OCI-LY7 (cell line): ENCODE data around the gene GUCY2F. TPM values are rescaled to one million over a fixed set of nuclear protein-coding genes. Genes with fewer than 3 reads are reported as not detected.
A peak's percentile ranks its signal among the peaks of the same experiment; 100 is the strongest.

Experiments
- BruUV-seq: library from RNA; stranded (reverse); fragments of 400-500 nt; replicated peaks from 2 replicates; lab custom pipeline; 2021; lab: Mats Ljungman, UMichigan
- CTCF ChIA-PET: fragments of 300-600 bp; sonication (Branson Sonifier 250); formaldehyde crosslinking; loops from one replicate; lab custom pipeline; 2022; ENCODE audit warnings: antibody characterized with exemption; ENCODE audit not compliant: unreplicated experiment; lab: Charles Lee
- POLR2A ChIA-PET: fragments of 300-600 bp; sonication (Branson Sonifier 250); formaldehyde crosslinking; loops from one replicate; lab custom pipeline; 2022; ENCODE audit warnings: antibody characterized with exemption; lab: Charles Lee
- DNase-seq: peaks from one replicate; pipeline ENCODE4 v3.0.0-alpha.2; 2015; ENCODE audit warnings: low spot score
- H2AFZ ChIP-seq: fragments of 200-600 bp; sonication (generic), shearing (Covaris generic); 2 replicates; pipeline ENCODE4 v1.6.1; 2014; ENCODE audit warnings: mild to moderate bottlenecking, antibody characterized with exemption, low read length, moderate library complexity
- H3K27ac ChIP-seq: fragments of 200-600 bp; sonication (generic); 2 replicates; pipeline ENCODE4 v1.5.1; 2014; ENCODE audit warnings: mixed run types, low read depth, mild to moderate bottlenecking, moderate library complexity, low read length, inconsistent platforms; ENCODE audit not compliant: poor library complexity, severe bottlenecking
- H3K36me3 ChIP-seq: fragments of 200-600 bp; sonication (generic); 2 replicates; pipeline ENCODE4 v1.6.1; 2014; ENCODE audit warnings: mild to moderate bottlenecking, antibody characterized with exemption, low read length, moderate library complexity, mixed read lengths; ENCODE audit not compliant: insufficient read depth
- H3K4me1 ChIP-seq: fragments of 200-600 bp; sonication (generic); 2 replicates; pipeline ENCODE4 v1.5.1; 2014; ENCODE audit warnings: mild to moderate bottlenecking, low read length; ENCODE audit not compliant: insufficient read depth, poor library complexity, severe bottlenecking
- H3K4me2 ChIP-seq: fragments of 200-600 bp; sonication (generic); 2 replicates; pipeline ENCODE4 v1.6.1; 2014; ENCODE audit warnings: mild to moderate bottlenecking, low read length
- H3K4me3 ChIP-seq: fragments of 200-600 bp; sonication (generic); 2 replicates; pipeline ENCODE4 v1.5.1; 2014; ENCODE audit warnings: mild to moderate bottlenecking, low read depth, low read length; ENCODE audit not compliant: poor library complexity, severe bottlenecking
- H3K79me2 ChIP-seq: fragments of 200-600 bp; sonication (generic); 2 replicates; pipeline ENCODE4 v1.6.1; 2016; ENCODE audit warnings: low read depth, mild to moderate bottlenecking, low read length, moderate library complexity, mixed read lengths; ENCODE audit not compliant: insufficient read depth
- H3K9me2 ChIP-seq: fragments of 200-600 bp; sonication (generic); 2 replicates; pipeline ENCODE4 v1.6.1; 2016; ENCODE audit warnings: mild to moderate bottlenecking, low read length, mixed read lengths; ENCODE audit not compliant: insufficient read depth
- H3K9me3 ChIP-seq: fragments of 200-600 bp; sonication (generic); 2 replicates; pipeline ENCODE4 v1.6.1; 2014; ENCODE audit warnings: mild to moderate bottlenecking, mixed run types, low read length, mixed read lengths
- H4K20me1 ChIP-seq: fragments of 200-600 bp; sonication (generic); 2 replicates; pipeline ENCODE4 v1.6.1; 2014; ENCODE audit warnings: mild to moderate bottlenecking, antibody characterized with exemption, low read length, moderate library complexity, mixed read lengths; ENCODE audit not compliant: insufficient read depth
- CTCF ChIP-seq: fragments of 200-600 bp; sonication (generic); conservative IDR thresholded peaks from 2 replicates; pipeline ENCODE4 v1.5.1; 2014; ENCODE audit warnings: mild to moderate bottlenecking, antibody characterized with exemption, low read length, moderate library complexity, mixed read lengths
- EZH2phosphoT487 ChIP-seq: fragments of 200-600 bp; sonication (generic); IDR thresholded peaks from 2 replicates; pipeline ENCODE4 v1.6.1; 2018; ENCODE audit warnings: low read depth, borderline replicate concordance, mild to moderate bottlenecking, mixed run types, antibody characterized with exemption, low read length, moderate library complexity, mixed read lengths
- intact Hi-C: fragments of 100-400 bp; cut with micrococcal nuclease; formaldehyde crosslinking; loops from one replicate; pipeline ENCODE4 v1.10.0; 2022; ENCODE audit not compliant: unreplicated experiment
- total RNA-seq, 2 experiments: library from RNA; depleted of rRNA in 1 of 2; stranded (reverse); fragments of >200 nt in 1 of 2; shearing (Covaris generic) in 1 of 2; gene quantifications; 2 replicates each; pipeline ENCODE4 v1.2.3, GENCODE V29; 2014 to 2022

Gene GUCY2F
- total RNA-seq, 2 experiments from 2014 or later, result not detected

DNA sequence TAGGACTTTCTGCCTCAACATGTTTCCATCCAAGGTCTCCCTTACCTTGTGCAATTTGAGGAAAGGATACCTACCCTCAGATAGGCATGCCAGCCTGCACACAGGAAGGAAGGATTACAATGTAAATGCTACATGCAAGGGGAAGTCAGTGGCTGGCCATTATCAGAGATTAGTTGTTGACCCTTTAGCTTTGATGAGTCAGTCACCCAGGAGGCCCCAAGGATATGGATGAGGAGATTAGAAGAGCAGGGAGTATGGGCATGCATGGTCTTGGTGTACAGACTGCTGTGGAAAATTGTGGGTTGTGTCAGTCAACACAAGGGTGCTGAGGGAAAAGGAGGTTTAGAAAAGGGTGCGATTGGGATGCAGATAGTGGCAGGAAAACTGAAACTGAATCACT is 92.0 kb downstream of the GUCY2F start:
- Histone ChIP-seq H3K4me3 (no peak overlapping the region), H3K9me2 (no peaks in the 10 kb centered on the region), H3K4me2 (no peak overlapping the region), H3K79me2 (no peaks in the 10 kb centered on the region), H3K9me3 (no peaks in the 10 kb centered on the region), H2AFZ (no peak overlapping the region), H3K36me3 (no peaks in the 10 kb centered on the region), H4K20me1 (no peaks in the 10 kb centered on the region), H3K4me1 (no peaks in the 10 kb centered on the region), H3K27ac (no peak overlapping the region)
- TF ChIP-seq CTCF, result no peak
- no peak for TF ChIP-seq EZH2phosphoT487
- intact Hi-C loops, result no loop called here
- ChIA-PET POLR2A (no interaction called here), CTCF (no interaction called here)
- no peak for DNase-seq
- no TSS peak for BruUV-seq

GRCh38 chrX:109384699-109385098 is 97.2 kb downstream of the GUCY2F start:
- Histone ChIP-seq H3K9me3 (no peaks in the 10 kb centered on the region), H3K4me2 (no peak overlapping the region), H3K79me2 (no peaks in the 10 kb centered on the region), H3K4me1 (no peaks in the 10 kb centered on the region), H3K27ac (no peak overlapping the region), H3K9me2 (no peaks in the 10 kb centered on the region), H3K4me3 (no peak overlapping the region), H2AFZ (no peak overlapping the region), H4K20me1 (no peaks in the 10 kb centered on the region), H3K36me3 (no peaks in the 10 kb centered on the region)
- peak; percentile 62 for TF ChIP-seq CTCF
- TF ChIP-seq EZH2phosphoT487, result no peak
- no TSS peak for BruUV-seq
- POLR2A ChIA-PET, result no interaction called here
- CTCF ChIA-PET, result no interaction called here
- intact Hi-C loops, result no loop called here
- DNase-seq, result peak; percentile 1

GRCh38 chrX:109382332-109382731 is 99.6 kb downstream of the GUCY2F start:
- no peak for TF ChIP-seq EZH2phosphoT487
- no peak for TF ChIP-seq CTCF
- ChIA-PET CTCF (no interaction called here), POLR2A (no interaction called here)
- Histone ChIP-seq H3K79me2 (no peaks in the 10 kb centered on the region), H3K27ac (no peak overlapping the region), H3K4me1 (no peaks in the 10 kb centered on the region), H4K20me1 (no peaks in the 10 kb centered on the region), H3K36me3 (no peaks in the 10 kb centered on the region), H2AFZ (no peak overlapping the region), H3K9me3 (no peaks in the 10 kb centered on the region), H3K4me2 (no peak overlapping the region), H3K4me3 (no peak overlapping the region), H3K9me2 (no peaks in the 10 kb centered on the region)
- intact Hi-C loops, result no loop called here
- no TSS peak for BruUV-seq
- no peak for DNase-seq
